PC-3 (cell line): ENCODE measurements around the gene PSMB5. TPM values are rescaled to one million over a fixed set of nuclear protein-coding genes. Genes with fewer than 3 reads are reported as not detected.

Experiments used
- ATAC-seq: fragments of 200-7000 bp; cut with Tn5 transposase; 2 replicates; pipeline ENCODE4 v1.9.1; 2020; ENCODE audit warnings: mild to moderate bottlenecking, moderate library complexity
- BruUV-seq: library from RNA; stranded (reverse); fragments of 400-500 nt; replicated peaks from 2 replicates; lab custom pipeline; 2021; lab: Mats Ljungman, UMichigan
- CTCF ChIA-PET: fragments of 300-600 bp; sonication (Branson Sonifier 250); formaldehyde crosslinking; loops from one replicate; lab custom pipeline; 2022; ENCODE audit warnings: antibody characterized with exemption; lab: Charles Lee
- POLR2A ChIA-PET: fragments of 300-600 bp; sonication (Branson Sonifier 250); formaldehyde crosslinking; loops from one replicate; lab custom pipeline; 2022; ENCODE audit warnings: antibody characterized with exemption; ENCODE audit not compliant: unreplicated experiment; lab: Charles Lee
- DNase-seq: peaks from one replicate; pipeline ENCODE4 v3.0.0-alpha.2; 2015
- H2AFZ ChIP-seq: fragments of 300-600 bp; sonication (generic); 2 replicates; pipeline ENCODE4 v1.6.0; 2016; ENCODE audit warnings: antibody characterized with exemption, low read length
- H3F3A ChIP-seq: fragments of 300-600 bp; sonication (generic); one replicate; pipeline ENCODE4 v1.6.0; 2017; ENCODE audit warnings: antibody characterized with exemption, low read length, control low read depth, mild to moderate bottlenecking; ENCODE audit not compliant: unreplicated experiment
- H3K27ac ChIP-seq: fragments of 300-600 bp; sonication (generic); 2 replicates; pipeline ENCODE4 v1.5.1; 2016; ENCODE audit warnings: mild to moderate bottlenecking, low read length
- H3K27me3 ChIP-seq: fragments of 300-600 bp; sonication (generic); 2 replicates; pipeline ENCODE4 v1.6.1; 2016; ENCODE audit warnings: low read length, mixed read lengths
- H3K36me3 ChIP-seq: fragments of 300-600 bp; sonication (generic); 2 replicates; pipeline ENCODE4 v1.6.1; 2016; ENCODE audit warnings: low read depth, mixed run types, low read length, mixed read lengths
- H3K4me1 ChIP-seq: fragments of 300-600 bp; sonication (generic); 2 replicates; pipeline ENCODE4 v1.5.1; 2016; ENCODE audit warnings: low read length; ENCODE audit not compliant: insufficient read depth
- H3K4me2 ChIP-seq: fragments of 300-600 bp; sonication (generic); 2 replicates; pipeline ENCODE4 v1.6.0; 2016; ENCODE audit warnings: low read length
- H3K4me3 ChIP-seq: fragments of 300-600 bp; sonication (generic); 2 replicates; pipeline ENCODE4 v1.5.1; 2016; ENCODE audit warnings: mild to moderate bottlenecking, low read length, mixed read lengths
- H3K79me2 ChIP-seq: fragments of 300-600 bp; sonication (generic); 2 replicates; pipeline ENCODE4 v1.6.1; 2017; ENCODE audit warnings: low read length, mixed read lengths
- H3K9ac ChIP-seq: fragments of 300-600 bp; sonication (generic); 2 replicates; pipeline ENCODE4 v1.6.0; 2016; ENCODE audit warnings: mild to moderate bottlenecking, low read length
- H3K9me2 ChIP-seq: fragments of 300-600 bp; sonication (generic); replicated peaks from 2 replicates; pipeline ENCODE4 v1.6.1; 2016; ENCODE audit warnings: mixed run types, low read length, mixed read lengths
- H3K9me3 ChIP-seq: fragments of 300-600 bp; sonication (generic); 2 replicates; pipeline ENCODE4 v1.6.1; 2016; ENCODE audit warnings: low read length, mixed read lengths
- H4K20me1 ChIP-seq: fragments of 300-600 bp; sonication (generic); 2 replicates; pipeline ENCODE4 v1.6.1; 2016; ENCODE audit warnings: low read length, mixed read lengths
- EZH2 ChIP-seq: fragments of 300-600 bp; sonication (generic); IDR thresholded peaks from one replicate; pipeline ENCODE4 v1.6.1; 2017; ENCODE audit warnings: antibody characterized with exemption, mild to moderate bottlenecking, low read length; ENCODE audit not compliant: unreplicated experiment
- EZH2phosphoT487 ChIP-seq: fragments of 300-600 bp; sonication (generic); IDR thresholded peaks from 2 replicates; pipeline ENCODE4 v1.6.1; 2018; ENCODE audit warnings: mild to moderate bottlenecking, antibody characterized with exemption, low read length, borderline replicate concordance
- intact Hi-C: fragments of 100-400 bp; cut with micrococcal nuclease; formaldehyde crosslinking; loops from 2 replicates; pipeline ENCODE4 v1.9.0; 2023
- total RNA-seq: library from RNA; depleted of rRNA; stranded (reverse); fragments of >200 nt; gene quantifications from 2 replicates; pipeline ENCODE4 v1.2.3, GENCODE V29; 2014
- TF ChIP-seq, protein P1 (sequence below): fragments of 300-600 bp; sonication (generic); conservative IDR thresholded peaks from 2 replicates; pipeline ENCODE4 v1.5.1; 2017; ENCODE audit warnings: antibody characterized with exemption, low read depth, mild to moderate bottlenecking, low read length

The PSMB5 gene
- total RNA-seq, 1 experiment from 2014 or later = 424 TPM

DNA sequence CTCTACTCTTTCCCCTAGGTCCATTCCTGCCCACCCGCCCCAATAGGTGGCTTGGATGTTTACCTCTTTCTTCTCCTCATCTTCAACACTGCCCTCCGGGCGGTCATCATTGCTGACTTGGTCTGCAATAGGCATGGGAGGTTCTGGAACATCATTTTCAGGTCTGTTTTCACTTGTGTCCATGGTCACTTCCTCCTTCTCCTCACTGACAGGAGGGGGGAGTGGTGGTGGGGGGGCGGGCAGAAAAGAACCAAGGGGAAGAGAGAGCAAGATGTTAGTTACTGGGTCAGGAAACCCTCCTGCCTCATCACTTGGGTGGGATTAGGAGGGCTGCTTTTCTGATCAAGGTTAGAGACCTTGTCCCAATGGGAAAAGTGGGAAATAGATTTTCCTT lies 34.7 kb upstream of the PSMB5 start:
- Histone ChIP-seq H3K9me2 (no peaks in the 10 kb centered on the region), H3K4me1 (peaks cover 41% of the 10 kb centered on the region), H4K20me1 (peaks cover 32% of the 10 kb centered on the region), H3K27me3 (no peaks in the 10 kb centered on the region), H2AFZ (no peak overlapping the region), H3K4me3 (no peak overlapping the region), H3K27ac (no peak overlapping the region), H3K9me3 (no peaks in the 10 kb centered on the region), H3K79me2 (peaks cover 61% of the 10 kb centered on the region), H3F3A (peaks cover 4% of the 10 kb centered on the region), H3K4me2 (peak overlapping the region; percentile 20; the same call in 1 of the 2 replicates), H3K9ac (no peak overlapping the region), H3K36me3 (peaks cover 52% of the 10 kb centered on the region)
- ChIA-PET POLR2A (no interaction called here), CTCF (interaction anchor here (0.6 to 1.6 kb wide), 16 partner anchors 9 to 311 kb away, joined by 3 to 45 read pairs (median 7); partner anchors contain the start of genes ACIN1, C14orf119 and PABPN1)
- no TSS peak for BruUV-seq
- intact Hi-C loops = loop anchor here (1.0 to 2.0 kb wide), 2 partner anchors 25 to 40 kb away; partner anchors contain the start of genes ACIN1 and C14orf119
- DNase-seq (no peak), ATAC-seq (no peak)
- TF ChIP-seq EZH2 (no peak), EZH2phosphoT487 (no peak)
- TF ChIP-seq, protein P1, sequence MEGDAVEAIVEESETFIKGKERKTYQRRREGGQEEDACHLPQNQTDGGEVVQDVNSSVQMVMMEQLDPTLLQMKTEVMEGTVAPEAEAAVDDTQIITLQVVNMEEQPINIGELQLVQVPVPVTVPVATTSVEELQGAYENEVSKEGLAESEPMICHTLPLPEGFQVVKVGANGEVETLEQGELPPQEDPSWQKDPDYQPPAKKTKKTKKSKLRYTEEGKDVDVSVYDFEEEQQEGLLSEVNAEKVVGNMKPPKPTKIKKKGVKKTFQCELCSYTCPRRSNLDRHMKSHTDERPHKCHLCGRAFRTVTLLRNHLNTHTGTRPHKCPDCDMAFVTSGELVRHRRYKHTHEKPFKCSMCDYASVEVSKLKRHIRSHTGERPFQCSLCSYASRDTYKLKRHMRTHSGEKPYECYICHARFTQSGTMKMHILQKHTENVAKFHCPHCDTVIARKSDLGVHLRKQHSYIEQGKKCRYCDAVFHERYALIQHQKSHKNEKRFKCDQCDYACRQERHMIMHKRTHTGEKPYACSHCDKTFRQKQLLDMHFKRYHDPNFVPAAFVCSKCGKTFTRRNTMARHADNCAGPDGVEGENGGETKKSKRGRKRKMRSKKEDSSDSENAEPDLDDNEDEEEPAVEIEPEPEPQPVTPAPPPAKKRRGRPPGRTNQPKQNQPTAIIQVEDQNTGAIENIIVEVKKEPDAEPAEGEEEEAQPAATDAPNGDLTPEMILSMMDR = no peak

DNA sequence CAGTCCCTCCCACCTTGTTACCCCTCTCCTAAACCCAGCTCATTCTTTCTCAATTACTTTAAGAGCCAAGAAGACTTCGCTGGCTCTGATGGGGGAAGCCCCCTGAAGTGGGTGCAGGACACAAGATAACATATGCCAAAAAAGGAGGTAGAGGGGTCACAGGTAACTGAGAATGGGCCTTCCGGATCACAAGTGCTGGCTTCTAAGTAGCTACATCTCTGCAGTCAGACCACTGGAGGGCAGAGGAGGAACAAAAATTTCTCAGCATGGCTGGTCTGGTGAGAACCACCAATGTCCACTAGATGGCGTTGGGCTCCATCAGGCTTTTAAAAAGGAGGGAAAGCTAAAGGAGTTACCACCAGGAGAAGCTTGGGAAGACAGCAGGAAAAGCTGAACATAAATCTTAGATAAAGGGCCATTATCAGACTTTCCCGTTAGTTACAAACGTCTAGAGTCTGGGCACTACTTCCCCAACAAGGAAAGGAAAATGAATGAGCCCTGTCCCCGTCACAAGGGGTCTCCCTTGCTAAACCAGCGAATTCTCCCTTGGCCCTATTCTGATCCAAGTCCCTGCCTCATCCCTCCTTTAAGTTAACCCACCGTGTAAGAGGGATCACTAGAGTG lies 34.2 kb upstream of the PSMB5 start:
- POLR2A ChIA-PET = no interaction called here
- peaks cover 56% of the 10 kb centered on the region for H3K36me3 ChIP-seq
- H3K79me2 ChIP-seq = peaks cover 61% of the 10 kb centered on the region
- CTCF ChIA-PET = interaction anchor here (0.6 to 1.6 kb wide), 19 partner anchors 9 to 311 kb away, joined by 3 to 45 read pairs (median 5); partner anchors contain the start of genes ACIN1, C14orf119, PABPN1 and SLC7A8
- TF ChIP-seq, protein P1 = peak; percentile 99
- TF ChIP-seq EZH2 (no peak), EZH2phosphoT487 (no peak)
- H3K9me3 ChIP-seq = no peaks in the 10 kb centered on the region
- DNase-seq (peak; percentile 96), ATAC-seq (peak; percentile 60)
- peaks cover 44% of the 10 kb centered on the region for H3K4me1 ChIP-seq
- H4K20me1 ChIP-seq = peaks cover 32% of the 10 kb centered on the region
- no peak overlapping the region for H3K9ac ChIP-seq
- peak overlapping the region; percentile 36 for H3K4me3 ChIP-seq
- no peak overlapping the region for H2AFZ ChIP-seq
- no peaks in the 10 kb centered on the region for H3K9me2 ChIP-seq
- no peak overlapping the region for H3K27ac ChIP-seq
- no TSS peak for BruUV-seq
- intact Hi-C loops = loop anchor here (1.0 to 2.0 kb wide), 2 partner anchors 26 to 40 kb away; partner anchors contain the start of genes ACIN1 and C14orf119
- H3K4me2 ChIP-seq = peak overlapping the region; percentile 71
- H3K27me3 ChIP-seq = no peaks in the 10 kb centered on the region
- peaks cover 4% of the 10 kb centered on the region for H3F3A ChIP-seq
